HCT116 (cell line): ENCODE measurements around the gene GALNT11. TPM values are rescaled to one million over a fixed set of nuclear protein-coding genes. Genes with fewer than 3 reads are reported as not detected.

Source experiments
- ATAC-seq: fragments of 200-7000 bp; cut with Tn5 transposase; 2 replicates; pipeline ENCODE4 v1.9.1; 2020; ENCODE audit warnings: mild to moderate bottlenecking, moderate library complexity
- BruUV-seq: library from RNA; stranded (reverse); fragments of 400-500 nt; replicated peaks from 2 replicates; lab custom pipeline; 2021; lab: Mats Ljungman, UMichigan
- CTCF ChIA-PET: fragments of 300-600 bp; sonication (Branson Sonifier 250); formaldehyde crosslinking; loops from one replicate; lab custom pipeline; 2021; ENCODE audit warnings: antibody characterized with exemption; lab: Charles Lee
- POLR2A ChIA-PET: fragments of 300-600, 350-600 bp; sonication (Branson Sonifier 250); formaldehyde crosslinking; loops from one replicate; lab custom pipeline; 2021; ENCODE audit warnings: antibody characterized with exemption; lab: Charles Lee
- RAD21 ChIA-PET, 2 experiments: fragments of 300-600 bp; sonication (Branson Sonifier 250); formaldehyde crosslinking; loops; one replicate each; lab custom pipeline; 2023; ENCODE audit warnings: low total read pairs in 2 of 2; ENCODE audit not compliant: uncharacterized antibody in 2 of 2, unreplicated experiment in 2 of 2, low non-redundant PET in 1 of 2; lab: Charles Lee
- DNase-seq: peaks from one replicate; pipeline ENCODE4 v3.0.0-alpha.2; 2010; ENCODE audit warnings: low read depth, low spot score
- H2AFZ ChIP-seq: fragments of 200-600 bp; shearing (Covaris generic), sonication (generic); 2 replicates; pipeline ENCODE4 v1.6.1; 2017; ENCODE audit warnings: low read depth, mixed run types, mixed read lengths, antibody characterized with exemption, low read length; ENCODE audit not compliant: poor library complexity, severe bottlenecking
- H3K27ac ChIP-seq: 2 replicates; pipeline ENCODE4 v1.5.1; 2012; ENCODE audit warnings: low read depth, low read length
- H3K27me3 ChIP-seq: fragments of 200-600 bp; sonication (generic); 2 replicates; pipeline ENCODE4 v1.6.1; 2016; ENCODE audit warnings: mixed run types, low read length, mixed read lengths; ENCODE audit not compliant: insufficient read depth
- H3K36me3 ChIP-seq, 2 experiments: fragments of 200-500 bp in 1 of 2; fragments of 200-600 bp in 1 of 2; sonication (Bioruptor generic) in 1 of 2; sonication (generic) in 1 of 2; 2 replicates each; pipeline versions ENCODE4 v1.5.1 to v1.6.1; 2014 to 2016; ENCODE audit warnings: low read length in 2 of 2, inconsistent platforms in 1 of 2, mixed read lengths in 1 of 2, mixed run types in 1 of 2; ENCODE audit not compliant: insufficient read depth in 2 of 2, control insufficient read depth in 1 of 2
- H3K4me1 ChIP-seq, 2 experiments: fragments of 200-600 bp in 1 of 2; sonication (generic) in 1 of 2; 2 replicates each; pipeline versions ENCODE4 v1.5.1 to v1.6.1; 2012 to 2017; ENCODE audit warnings: low read length in 2 of 2, inconsistent platforms in 1 of 2, mild to moderate bottlenecking in 1 of 2, mixed read lengths in 1 of 2, mixed run types in 1 of 2, moderate library complexity in 1 of 2; ENCODE audit not compliant: insufficient read depth in 2 of 2, control insufficient read depth in 1 of 2
- H3K4me2 ChIP-seq: fragments of 200-600 bp; sonication (generic); 2 replicates; pipeline ENCODE4 v1.6.1; 2017; ENCODE audit warnings: mixed run types, low read length, mixed read lengths
- H3K4me3 ChIP-seq, 2 experiments: fragments of 200-600 bp in 1 of 2; sonication (generic) in 1 of 2; replicated peaks in 1 of 2; 2 replicates each; pipeline ENCODE4 v1.5.1; 2011 to 2016; ENCODE audit warnings: low read length in 2 of 2, control low read depth in 1 of 2, low read depth in 1 of 2, mild to moderate bottlenecking in 1 of 2, mixed read lengths in 1 of 2, mixed run types in 1 of 2
- H3K79me2 ChIP-seq: fragments of 200-600 bp; sonication (generic); 2 replicates; pipeline ENCODE4 v1.6.1; 2017; ENCODE audit warnings: mild to moderate bottlenecking, mixed run types, low read length, moderate library complexity, mixed read lengths; ENCODE audit not compliant: insufficient read depth
- H3K9ac ChIP-seq: fragments of 200-600 bp; sonication (generic); 2 replicates; pipeline ENCODE4 v1.6.1; 2016; ENCODE audit warnings: low read length, mixed read lengths
- H3K9me2 ChIP-seq: fragments of 200-600 bp; sonication (generic), shearing (Covaris generic); 2 replicates; pipeline ENCODE4 v1.6.1; 2017; ENCODE audit warnings: mixed run types, mild to moderate bottlenecking, moderate library complexity; ENCODE audit not compliant: insufficient read depth
- H3K9me3 ChIP-seq, 2 experiments: fragments of 200-500 bp in 1 of 2; fragments of 200-600 bp in 1 of 2; sonication (Bioruptor generic) in 1 of 2; sonication (generic) in 1 of 2; 2 replicates each; pipeline ENCODE4 v1.6.1; 2014 to 2017; ENCODE audit warnings: low read length in 2 of 2, mixed read lengths in 2 of 2, inconsistent platforms in 1 of 2, low read depth in 1 of 2, mild to moderate bottlenecking in 1 of 2, mixed run types in 1 of 2, moderate library complexity in 1 of 2; ENCODE audit not compliant: control insufficient read depth in 1 of 2, insufficient read depth in 1 of 2
- H4K20me1 ChIP-seq: fragments of 200-600 bp; sonication (generic), shearing (Covaris generic); 2 replicates; pipeline ENCODE4 v1.6.1; 2017; ENCODE audit warnings: mixed run types, mild to moderate bottlenecking, moderate library complexity; ENCODE audit not compliant: insufficient read depth
- POLR2A ChIP-seq: IDR thresholded peaks from 2 replicates; pipeline ENCODE4 v1.7.0; 2011; ENCODE audit warnings: borderline replicate concordance; ENCODE audit not compliant: insufficient read depth, insufficient read length; ENCODE audit errors: extremely low read depth
- POLR2AphosphoS5 ChIP-seq: IDR thresholded peaks from 2 replicates; pipeline ENCODE4 v1.6.1; 2011; ENCODE audit warnings: mild to moderate bottlenecking, low read depth, low read length, moderate library complexity
- SRF ChIP-seq: IDR thresholded peaks from 2 replicates; pipeline ENCODE4 v1.6.1; 2012; ENCODE audit warnings: low read depth
- ZNF274 ChIP-seq: fragments of 200-500 bp; sonication (Bioruptor generic); IDR thresholded peaks from 2 replicates; pipeline ENCODE4 v1.6.1; 2014; ENCODE audit warnings: mild to moderate bottlenecking, low read depth, low read length, inconsistent platforms
- intact Hi-C: fragments of 100-400 bp; cut with micrococcal nuclease; formaldehyde crosslinking; loops from 2 replicates; pipeline ENCODE4 v1.10.0; 2022
- total RNA-seq: library from RNA; stranded (reverse); gene quantifications from one replicate; pipeline ENCODE4 v1.2.1, GENCODE V29; 2021; ENCODE audit not compliant: unreplicated experiment
- TF ChIP-seq, protein P1 (sequence below): IDR thresholded peaks from 2 replicates; pipeline ENCODE4 v1.6.1; 2011; ENCODE audit warnings: mild to moderate bottlenecking, low read length, moderate library complexity; ENCODE audit not compliant: insufficient replicate concordance; ENCODE audit errors: extremely low read depth
- TF ChIP-seq, protein P2 (sequence below): IDR thresholded peaks from 2 replicates; pipeline ENCODE4 v1.6.1; 2012
- TF ChIP-seq, protein P3 (sequence below), 3 experiments: fragments of 200-600 bp in 1 of 3; sonication (generic) in 1 of 3; IDR thresholded peaks in 2 of 3; conservative IDR thresholded peaks in 1 of 3; 2 replicates each; pipeline ENCODE4 v1.5.1; 2012 to 2017; ENCODE audit warnings: low read depth in 2 of 3, low read length in 2 of 3, antibody characterized with exemption in 1 of 3, borderline replicate concordance in 1 of 3, control low read depth in 1 of 3, mild to moderate bottlenecking in 1 of 3, mixed read lengths in 1 of 3, mixed run types in 1 of 3, moderate library complexity in 1 of 3; ENCODE audit not compliant: insufficient read depth in 1 of 3

GALNT11 gene
- total RNA-seq, 1 experiment from 2014 or later = 28.9 TPM

DNA sequence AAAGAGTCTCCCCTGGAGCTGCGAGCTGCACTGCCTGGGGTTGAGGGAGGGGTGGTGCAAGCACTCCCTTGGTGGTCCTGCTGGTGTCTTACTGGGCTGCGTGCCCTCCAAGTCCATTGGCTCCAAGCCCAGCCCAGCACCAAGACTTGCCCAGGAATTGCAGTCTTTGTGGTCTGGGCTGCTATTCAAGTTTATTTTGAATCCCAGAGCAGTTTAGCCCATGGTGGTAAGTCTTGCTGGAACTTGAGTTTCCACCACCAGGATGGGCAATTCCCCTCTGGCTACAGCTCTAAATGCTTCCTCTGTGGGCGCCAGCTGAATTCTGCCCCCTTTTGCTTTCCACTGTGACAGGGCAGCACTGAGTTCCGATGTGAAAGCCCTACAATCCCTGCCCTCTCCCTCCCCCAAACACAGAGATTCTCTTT lies 25.1 kb downstream of the GALNT11 start:
- CTCF ChIA-PET = no interaction called here
- no peak for DNase-seq
- H3K9ac ChIP-seq = no peak overlapping the region
- peaks cover 30% of the 10 kb centered on the region for H3K79me2 ChIP-seq
- H3K9me3 ChIP-seq = no peaks in the 10 kb centered on the region
- POLR2A ChIA-PET = no interaction called here
- peaks cover 3 to 8% of the 10 kb centered on the region in 2 experiments; a peak in 2 of 4 replicates for H3K4me1 ChIP-seq
- BruUV-seq = no TSS peak
- no peaks in the 10 kb centered on the region for H3K27me3 ChIP-seq
- no peaks in the 10 kb centered on the region for H3K9me2 ChIP-seq
- H2AFZ ChIP-seq = no peak overlapping the region
- H4K20me1 ChIP-seq = no peaks in the 10 kb centered on the region
- no peak for ATAC-seq
- RAD21 ChIA-PET = no interaction called here
- H3K27ac ChIP-seq = no peak overlapping the region
- H3K4me3 ChIP-seq = no peak overlapping the region
- intact Hi-C loops = no loop called here
- TF ChIP-seq ZNF274 (no peak), POLR2A (no peak), POLR2AphosphoS5 (no peak), SRF (no peak)
- TF ChIP-seq, protein P1, sequence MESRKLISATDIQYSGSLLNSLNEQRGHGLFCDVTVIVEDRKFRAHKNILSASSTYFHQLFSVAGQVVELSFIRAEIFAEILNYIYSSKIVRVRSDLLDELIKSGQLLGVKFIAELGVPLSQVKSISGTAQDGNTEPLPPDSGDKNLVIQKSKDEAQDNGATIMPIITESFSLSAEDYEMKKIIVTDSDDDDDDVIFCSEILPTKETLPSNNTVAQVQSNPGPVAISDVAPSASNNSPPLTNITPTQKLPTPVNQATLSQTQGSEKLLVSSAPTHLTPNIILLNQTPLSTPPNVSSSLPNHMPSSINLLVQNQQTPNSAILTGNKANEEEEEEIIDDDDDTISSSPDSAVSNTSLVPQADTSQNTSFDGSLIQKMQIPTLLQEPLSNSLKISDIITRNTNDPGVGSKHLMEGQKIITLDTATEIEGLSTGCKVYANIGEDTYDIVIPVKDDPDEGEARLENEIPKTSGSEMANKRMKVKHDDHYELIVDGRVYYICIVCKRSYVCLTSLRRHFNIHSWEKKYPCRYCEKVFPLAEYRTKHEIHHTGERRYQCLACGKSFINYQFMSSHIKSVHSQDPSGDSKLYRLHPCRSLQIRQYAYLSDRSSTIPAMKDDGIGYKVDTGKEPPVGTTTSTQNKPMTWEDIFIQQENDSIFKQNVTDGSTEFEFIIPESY = no peak
- TF ChIP-seq, protein P2, sequence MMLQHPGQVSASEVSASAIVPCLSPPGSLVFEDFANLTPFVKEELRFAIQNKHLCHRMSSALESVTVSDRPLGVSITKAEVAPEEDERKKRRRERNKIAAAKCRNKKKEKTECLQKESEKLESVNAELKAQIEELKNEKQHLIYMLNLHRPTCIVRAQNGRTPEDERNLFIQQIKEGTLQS = no peak
- TF ChIP-seq, protein P3, sequence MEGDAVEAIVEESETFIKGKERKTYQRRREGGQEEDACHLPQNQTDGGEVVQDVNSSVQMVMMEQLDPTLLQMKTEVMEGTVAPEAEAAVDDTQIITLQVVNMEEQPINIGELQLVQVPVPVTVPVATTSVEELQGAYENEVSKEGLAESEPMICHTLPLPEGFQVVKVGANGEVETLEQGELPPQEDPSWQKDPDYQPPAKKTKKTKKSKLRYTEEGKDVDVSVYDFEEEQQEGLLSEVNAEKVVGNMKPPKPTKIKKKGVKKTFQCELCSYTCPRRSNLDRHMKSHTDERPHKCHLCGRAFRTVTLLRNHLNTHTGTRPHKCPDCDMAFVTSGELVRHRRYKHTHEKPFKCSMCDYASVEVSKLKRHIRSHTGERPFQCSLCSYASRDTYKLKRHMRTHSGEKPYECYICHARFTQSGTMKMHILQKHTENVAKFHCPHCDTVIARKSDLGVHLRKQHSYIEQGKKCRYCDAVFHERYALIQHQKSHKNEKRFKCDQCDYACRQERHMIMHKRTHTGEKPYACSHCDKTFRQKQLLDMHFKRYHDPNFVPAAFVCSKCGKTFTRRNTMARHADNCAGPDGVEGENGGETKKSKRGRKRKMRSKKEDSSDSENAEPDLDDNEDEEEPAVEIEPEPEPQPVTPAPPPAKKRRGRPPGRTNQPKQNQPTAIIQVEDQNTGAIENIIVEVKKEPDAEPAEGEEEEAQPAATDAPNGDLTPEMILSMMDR (IDR thresholded peaks at IDR 0.05 in 2 of 3, conservative IDR thresholded peaks at IDR 0.05 in 1 of 3; ENCODE audit: borderline replicate concordance in 1 of 3, insufficient read depth in 1 of 3, low read depth in 2 of 3, low read length in 2 of 3) = no peak
- no peak overlapping the region for H3K4me2 ChIP-seq
- no peaks in the 10 kb centered on the region for H3K36me3 ChIP-seq
